HepG2 (cell line): Measurements from ENCODE around the gene ARMH1. TPM values are rescaled to one million over a fixed set of nuclear protein-coding genes. Genes with fewer than 3 reads are reported as not detected.

Experiments
- ELF3 ChIP-seq: IDR thresholded peaks from 2 replicates; pipeline ENCODE4 v1.6.1; 2016; ENCODE audit warnings: missing genetic modification reagents, missing compliant biosample characterization
- HDAC6 ChIP-seq: fragments of 200-600 bp; sonication (generic); IDR thresholded peaks from 2 replicates; pipeline ENCODE4 v1.7.0; 2017; ENCODE audit warnings: mild to moderate bottlenecking, antibody characterized with exemption, low read length, low read depth
- MXD4 ChIP-seq: IDR thresholded peaks from 2 replicates; pipeline ENCODE4 v1.6.1; 2016; ENCODE audit warnings: mild to moderate bottlenecking, missing biosample characterization, missing genetic modification reagents
- NR1H2 ChIP-seq: sonication (generic); formaldehyde crosslinking; IDR thresholded peaks from 2 replicates; pipeline ENCODE4 v1.8.1; 2022; ENCODE audit warnings: low read depth, missing genetic modification reagents, borderline replicate concordance
- RNF219 ChIP-seq: sonication (generic); formaldehyde crosslinking; IDR thresholded peaks from 2 replicates; pipeline ENCODE4 v1.5.0; 2020; ENCODE audit warnings: mild to moderate bottlenecking, missing genetic modification reagents
- SMAD9 ChIP-seq: sonication (generic); formaldehyde crosslinking; IDR thresholded peaks from 2 replicates; pipeline ENCODE4 v1.5.1; 2020; ENCODE audit warnings: mild to moderate bottlenecking, missing genetic modification reagents
- ZBTB49 ChIP-seq: sonication (generic); formaldehyde crosslinking; IDR thresholded peaks from 2 replicates; pipeline ENCODE4 v1.4.0; 2020; ENCODE audit warnings: missing genetic modification reagents, borderline replicate concordance
- ZFAT ChIP-seq: sonication (generic); formaldehyde crosslinking; conservative IDR thresholded peaks from 2 replicates; pipeline ENCODE4 v1.8.1; 2023; ENCODE audit warnings: missing genetic modification reagents, inconsistent platforms
- ZFP1 ChIP-seq: IDR thresholded peaks from 2 replicates; pipeline ENCODE4 v1.6.1; 2016
- ZMYM4 ChIP-seq: sonication (generic); formaldehyde crosslinking; IDR thresholded peaks from 2 replicates; pipeline ENCODE4 v1.8.1; 2023; ENCODE audit warnings: mild to moderate bottlenecking, missing genetic modification reagents
- ZNF230 ChIP-seq: sonication (generic); formaldehyde crosslinking; IDR thresholded peaks from 2 replicates; pipeline ENCODE4 v1.4.0; 2020; ENCODE audit warnings: mild to moderate bottlenecking, missing genetic modification reagents
- ZNF292 ChIP-seq: sonication (generic); formaldehyde crosslinking; IDR thresholded peaks from 2 replicates; pipeline ENCODE4 v1.8.1; 2022; ENCODE audit warnings: mild to moderate bottlenecking, low read depth, missing genetic modification reagents, borderline replicate concordance
- ZNF337 ChIP-seq: sonication (generic); formaldehyde crosslinking; IDR thresholded peaks from 2 replicates; pipeline ENCODE4 v1.5.1; 2020; ENCODE audit warnings: missing genetic modification reagents, low read depth, mild to moderate bottlenecking, borderline replicate concordance
- ZNF354B ChIP-seq: sonication (generic); formaldehyde crosslinking; IDR thresholded peaks from 2 replicates; pipeline ENCODE4 v1.8.0; 2022; ENCODE audit warnings: mild to moderate bottlenecking, missing genetic modification reagents
- ZNF550 ChIP-seq: sonication (generic); formaldehyde crosslinking; IDR thresholded peaks from 2 replicates; pipeline ENCODE4 v1.4.0; 2020; ENCODE audit warnings: mild to moderate bottlenecking, missing genetic modification reagents, borderline replicate concordance
- polyA plus RNA-seq, 8 experiments: library from polyadenylated mRNA; depleted of rRNA in 3 of 8; stranded (reverse) in 7 of 8; unstranded in 1 of 8; fragments of >200 nt; fragmentation: Illumina TruSeq in 4 of 8; extraction: Trizol in 4 of 8; gene quantifications; 2 replicates each; pipeline versions ENCODE4 v1.2.1 to v1.2.3, GENCODE V29; 2011 to 2016; ENCODE audit warnings: low read depth in 4 of 8, missing spikeins in 1 of 8, mixed read lengths in 1 of 8; ENCODE audit not compliant: insufficient read depth in 1 of 8
- total RNA-seq, 5 experiments: library from RNA; depleted of rRNA; stranded (reverse); fragments of >200 nt; fragmentation: Illumina TruSeq; extraction: Trizol; gene quantifications; 2 replicates each; pipeline ENCODE4 v1.2.3, GENCODE V29; 2016; ENCODE audit warnings: low read depth in 1 of 5
- TF ChIP-seq, protein P1 (sequence below), 2 experiments: IDR thresholded peaks; 2 replicates each; pipeline ENCODE4 v1.6.1; 2011 to 2012; ENCODE audit warnings: low read length in 2 of 2, borderline replicate concordance in 1 of 2, low read depth in 1 of 2, mild to moderate bottlenecking in 1 of 2, moderate library complexity in 1 of 2

ARMH1 gene
- total and polyA plus RNA-seq, 2 of the 13 experiments (the other 11 are each of a cell fraction or from before 2014, with no cell fraction given), result 0.69 TPM; not detected in 1

GRCh38 chr1:44739307-44740178 is 65.0 kb downstream of the ARMH1 start, which contains the start of gene KIF2C (continued):
- 0 out of 2 replicates have a peak, but pooled peaks have one; percentile 19 for TF ChIP-seq ZNF354B (CRISPR knock-in tag)
- no peak for TF ChIP-seq ZNF337 (CRISPR knock-in tag)
- TF ChIP-seq ZNF292 (CRISPR knock-in tag), result no peak
- no peak for TF ChIP-seq ZBTB49
- 0 out of 2 replicates have a peak, but pooled peaks have one; percentile 50 for TF ChIP-seq ZFP1 (CRISPR knock-in tag)
- no peak for TF ChIP-seq SMAD9 (CRISPR knock-in tag)
- TF ChIP-seq MXD4 (CRISPR knock-in tag), result peak; percentile 49; the same call in 1 of the 2 replicates
- no peak for TF ChIP-seq ZFAT (CRISPR knock-in tag)
- TF ChIP-seq ZMYM4 (CRISPR knock-in tag), result peak; percentile 81
- TF ChIP-seq ELF3 (CRISPR knock-in tag), result peak; percentile 62
- no peak for TF ChIP-seq HDAC6
- no peak for TF ChIP-seq ZNF550 (CRISPR knock-in tag)
- peak; percentile 55; the same call in 1 of the 2 replicates for TF ChIP-seq NR1H2 (CRISPR knock-in tag)
- TF ChIP-seq, protein P1, sequence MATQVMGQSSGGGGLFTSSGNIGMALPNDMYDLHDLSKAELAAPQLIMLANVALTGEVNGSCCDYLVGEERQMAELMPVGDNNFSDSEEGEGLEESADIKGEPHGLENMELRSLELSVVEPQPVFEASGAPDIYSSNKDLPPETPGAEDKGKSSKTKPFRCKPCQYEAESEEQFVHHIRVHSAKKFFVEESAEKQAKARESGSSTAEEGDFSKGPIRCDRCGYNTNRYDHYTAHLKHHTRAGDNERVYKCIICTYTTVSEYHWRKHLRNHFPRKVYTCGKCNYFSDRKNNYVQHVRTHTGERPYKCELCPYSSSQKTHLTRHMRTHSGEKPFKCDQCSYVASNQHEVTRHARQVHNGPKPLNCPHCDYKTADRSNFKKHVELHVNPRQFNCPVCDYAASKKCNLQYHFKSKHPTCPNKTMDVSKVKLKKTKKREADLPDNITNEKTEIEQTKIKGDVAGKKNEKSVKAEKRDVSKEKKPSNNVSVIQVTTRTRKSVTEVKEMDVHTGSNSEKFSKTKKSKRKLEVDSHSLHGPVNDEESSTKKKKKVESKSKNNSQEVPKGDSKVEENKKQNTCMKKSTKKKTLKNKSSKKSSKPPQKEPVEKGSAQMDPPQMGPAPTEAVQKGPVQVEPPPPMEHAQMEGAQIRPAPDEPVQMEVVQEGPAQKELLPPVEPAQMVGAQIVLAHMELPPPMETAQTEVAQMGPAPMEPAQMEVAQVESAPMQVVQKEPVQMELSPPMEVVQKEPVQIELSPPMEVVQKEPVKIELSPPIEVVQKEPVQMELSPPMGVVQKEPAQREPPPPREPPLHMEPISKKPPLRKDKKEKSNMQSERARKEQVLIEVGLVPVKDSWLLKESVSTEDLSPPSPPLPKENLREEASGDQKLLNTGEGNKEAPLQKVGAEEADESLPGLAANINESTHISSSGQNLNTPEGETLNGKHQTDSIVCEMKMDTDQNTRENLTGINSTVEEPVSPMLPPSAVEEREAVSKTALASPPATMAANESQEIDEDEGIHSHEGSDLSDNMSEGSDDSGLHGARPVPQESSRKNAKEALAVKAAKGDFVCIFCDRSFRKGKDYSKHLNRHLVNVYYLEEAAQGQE (IDR thresholded peaks at IDR 0.05; ENCODE audit: borderline replicate concordance in 1 of 2, low read depth in 1 of 2, low read length in 2 of 2), result no peak
- no peak for TF ChIP-seq RNF219 (CRISPR knock-in tag)
- TF ChIP-seq ZNF230 (CRISPR knock-in tag), result no peak; the same call in 1 of the 2 replicates
